SU-DHL-6 (cell line): ENCODE data around the gene CDV3.

Source experiments
- H2AFZ ChIP-seq: fragments of 200-600 bp; sonication (generic); 2 replicates; pipeline ENCODE4 v1.6.1; 2014; ENCODE audit warnings: low read depth, mild to moderate bottlenecking, moderate library complexity, mixed read lengths, antibody characterized with exemption, low read length; ENCODE audit not compliant: severe bottlenecking
- H3F3A ChIP-seq: fragments of 200-600 bp; shearing (Covaris generic); 2 replicates; pipeline ENCODE4 v1.6.0; 2016; ENCODE audit warnings: antibody characterized with exemption, mild to moderate bottlenecking; ENCODE audit not compliant: insufficient read depth
- H3K27ac ChIP-seq: fragments of 200-600 bp; sonication (generic); 2 replicates; pipeline ENCODE4 v1.5.1; 2016; ENCODE audit warnings: low read depth, mild to moderate bottlenecking, low read length, moderate library complexity, mixed read lengths
- H3K27me3 ChIP-seq: fragments of 200-600 bp; sonication (generic), shearing (Covaris generic); 2 replicates; pipeline ENCODE4 v1.6.0; 2014; ENCODE audit warnings: mild to moderate bottlenecking, low read length
- H3K36me3 ChIP-seq: fragments of 200-600 bp; sonication (generic); 2 replicates; pipeline ENCODE4 v1.6.1; 2014; ENCODE audit warnings: mild to moderate bottlenecking, low read length, mixed read lengths
- H3K4me2 ChIP-seq: fragments of 300-600, 200-600 bp; shearing (Covaris generic), sonication (generic); 2 replicates; pipeline ENCODE4 v1.6.0; 2014; ENCODE audit warnings: low read length, low read depth, mild to moderate bottlenecking; ENCODE audit not compliant: poor library complexity, severe bottlenecking
- H3K4me3 ChIP-seq: fragments of 200-600 bp; sonication (generic); 2 replicates; pipeline ENCODE4 v1.5.1; 2014; ENCODE audit warnings: antibody characterized with exemption, low read length, mild to moderate bottlenecking, mixed read lengths; ENCODE audit not compliant: insufficient read depth, poor library complexity, severe bottlenecking
- H3K79me2 ChIP-seq: fragments of 200-600 bp; sonication (generic); 2 replicates; pipeline ENCODE4 v1.6.1; 2014; ENCODE audit warnings: mild to moderate bottlenecking, low read length, moderate library complexity; ENCODE audit not compliant: insufficient read depth
- H3K9ac ChIP-seq: fragments of 200-600 bp; sonication (generic); 2 replicates; pipeline ENCODE4 v1.7.0; 2014; ENCODE audit warnings: mild to moderate bottlenecking, low read length
- H3K9me2 ChIP-seq: fragments of 200-600 bp; sonication (generic); replicated peaks from 2 replicates; pipeline ENCODE4 v1.6.1; 2014; ENCODE audit warnings: low read length; ENCODE audit not compliant: insufficient read depth
- H3K9me3 ChIP-seq: fragments of 200-600 bp; sonication (generic); 2 replicates; pipeline ENCODE4 v1.6.1; 2014; ENCODE audit warnings: low read length, mixed read lengths; ENCODE audit not compliant: insufficient read depth
- H4K20me1 ChIP-seq: fragments of 200-600 bp; sonication (generic); 2 replicates; pipeline ENCODE4 v1.6.1; 2014; ENCODE audit warnings: low read depth, mild to moderate bottlenecking, antibody characterized with exemption, low read length, moderate library complexity, mixed read lengths
- CTCF ChIP-seq: fragments of 200-600 bp; sonication (generic); IDR thresholded peaks from one replicate; pipeline ENCODE4 v1.5.1; 2017; ENCODE audit warnings: antibody characterized with exemption, mild to moderate bottlenecking, low read length, moderate library complexity; ENCODE audit not compliant: insufficient read depth, poor library complexity, severe bottlenecking
- EZH2phosphoT487 ChIP-seq: fragments of 200-600 bp; sonication (generic), shearing (Covaris generic); conservative IDR thresholded peaks from 2 replicates; pipeline ENCODE4 v1.6.1; 2018; ENCODE audit warnings: mild to moderate bottlenecking, antibody characterized with exemption, low read length, moderate library complexity, mixed read lengths

Gene CDV3

GRCh38 chr3:133627789-133628188 is 54.3 kb downstream of the CDV3 start:
- H3K27me3 ChIP-seq = no peaks in the 10 kb centered on the region
- H3K4me2 ChIP-seq = no peak overlapping the region
- no peak overlapping the region for H2AFZ ChIP-seq
- H3K36me3 ChIP-seq = peaks cover 73% of the 10 kb centered on the region
- H3K9ac ChIP-seq = no peak overlapping the region
- H3K79me2 ChIP-seq = peaks cover 10% of the 10 kb centered on the region; the same call in 1 of the 2 replicates
- no peaks in the 10 kb centered on the region; the same call in 1 of the 2 replicates for H3F3A ChIP-seq
- peaks cover 10% of the 10 kb centered on the region; the same call in 1 of the 2 replicates for H4K20me1 ChIP-seq
- no peaks in the 10 kb centered on the region for H3K9me3 ChIP-seq
- no peaks in the 10 kb centered on the region for H3K9me2 ChIP-seq
- no peak overlapping the region for H3K4me3 ChIP-seq
- no peak for TF ChIP-seq EZH2phosphoT487
- no peak for TF ChIP-seq CTCF
- no peak overlapping the region for H3K27ac ChIP-seq

DNA sequence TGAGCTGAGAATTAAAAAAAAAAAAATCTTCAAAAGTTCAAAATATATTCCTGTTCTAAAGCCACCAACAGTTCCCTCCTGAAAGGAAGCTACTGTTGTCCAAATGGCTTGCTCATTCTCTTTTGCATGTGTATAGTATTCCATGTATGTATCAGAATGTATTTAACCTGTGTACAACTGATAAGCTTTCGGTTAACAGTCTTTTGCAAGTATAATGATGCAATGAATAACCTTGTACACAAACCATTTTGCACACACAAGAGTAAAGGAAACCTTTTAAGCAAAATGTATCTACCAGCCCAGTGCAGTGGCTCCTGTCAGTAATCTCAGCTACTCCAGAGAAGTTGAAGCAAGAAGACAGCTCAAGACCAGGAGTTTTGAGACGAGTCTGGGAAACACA is 55.7 kb downstream of the CDV3 start:
- no peaks in the 10 kb centered on the region for H3K9me2 ChIP-seq
- no peak overlapping the region for H3K27ac ChIP-seq

DNA sequence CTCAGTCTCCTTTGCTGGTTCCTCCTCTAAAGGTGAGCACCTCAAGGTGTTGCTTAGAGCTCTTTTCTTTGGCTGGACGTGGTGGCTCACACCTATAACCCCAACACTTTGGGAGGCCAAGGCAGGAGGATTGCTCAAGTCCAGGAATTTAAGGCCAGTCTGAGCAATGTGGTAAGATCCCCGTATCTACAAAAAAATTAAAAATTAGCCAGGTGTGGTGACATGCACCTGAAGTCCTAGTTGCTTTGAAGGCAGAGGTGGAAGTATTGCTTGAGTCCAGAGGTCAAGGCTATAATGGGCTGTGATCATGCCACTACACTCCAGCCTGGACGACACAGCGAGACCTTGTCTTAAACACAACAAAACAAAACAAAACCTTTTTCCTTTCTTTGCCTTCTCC is 60.0 kb downstream of the CDV3 start:
- peaks cover 67% of the 10 kb centered on the region for H3K36me3 ChIP-seq
- H4K20me1 ChIP-seq = no peaks in the 10 kb centered on the region
- TF ChIP-seq CTCF (no peak), EZH2phosphoT487 (no peak)
- no peaks in the 10 kb centered on the region for H3K27me3 ChIP-seq
- no peaks in the 10 kb centered on the region for H3K9me2 ChIP-seq
- H3K79me2 ChIP-seq = peaks cover 29% of the 10 kb centered on the region
- H3F3A ChIP-seq = no peaks in the 10 kb centered on the region; the same call in 1 of the 2 replicates
- H2AFZ ChIP-seq = no peak overlapping the region
- no peaks in the 10 kb centered on the region for H3K9me3 ChIP-seq
- H3K9ac ChIP-seq = no peak overlapping the region
- H3K4me2 ChIP-seq = no peak overlapping the region
- no peak overlapping the region for H3K27ac ChIP-seq
- H3K4me3 ChIP-seq = no peak overlapping the region

More for the DNA sequence above, 55.7 kb downstream of the CDV3 start:
- Histone ChIP-seq H3K79me2 (peaks cover 18% of the 10 kb centered on the region), H3K9ac (no peak overlapping the region), H2AFZ (no peak overlapping the region), H3F3A (no peaks in the 10 kb centered on the region; the same call in 1 of the 2 replicates), H3K9me3 (no peaks in the 10 kb centered on the region), H4K20me1 (peaks cover 10% of the 10 kb centered on the region; the same call in 1 of the 2 replicates), H3K4me3 (no peak overlapping the region), H3K4me2 (no peak overlapping the region), H3K36me3 (peaks cover 63% of the 10 kb centered on the region), H3K27me3 (no peaks in the 10 kb centered on the region)
- TF ChIP-seq EZH2phosphoT487 (no peak), CTCF (no peak)
